GM12873 (cell line): ENCODE results near the gene WNK1.

ENCODE experiments used
- TF ChIP-seq, protein P1 (sequence below): IDR thresholded peaks from 2 replicates; pipeline ENCODE4 v1.5.1; 2012; ENCODE audit warnings: low read depth, mild to moderate bottlenecking, moderate library complexity, low read length, control low read depth; ENCODE audit not compliant: insufficient read depth; ENCODE audit errors: missing control alignments

Gene WNK1

DNA sequence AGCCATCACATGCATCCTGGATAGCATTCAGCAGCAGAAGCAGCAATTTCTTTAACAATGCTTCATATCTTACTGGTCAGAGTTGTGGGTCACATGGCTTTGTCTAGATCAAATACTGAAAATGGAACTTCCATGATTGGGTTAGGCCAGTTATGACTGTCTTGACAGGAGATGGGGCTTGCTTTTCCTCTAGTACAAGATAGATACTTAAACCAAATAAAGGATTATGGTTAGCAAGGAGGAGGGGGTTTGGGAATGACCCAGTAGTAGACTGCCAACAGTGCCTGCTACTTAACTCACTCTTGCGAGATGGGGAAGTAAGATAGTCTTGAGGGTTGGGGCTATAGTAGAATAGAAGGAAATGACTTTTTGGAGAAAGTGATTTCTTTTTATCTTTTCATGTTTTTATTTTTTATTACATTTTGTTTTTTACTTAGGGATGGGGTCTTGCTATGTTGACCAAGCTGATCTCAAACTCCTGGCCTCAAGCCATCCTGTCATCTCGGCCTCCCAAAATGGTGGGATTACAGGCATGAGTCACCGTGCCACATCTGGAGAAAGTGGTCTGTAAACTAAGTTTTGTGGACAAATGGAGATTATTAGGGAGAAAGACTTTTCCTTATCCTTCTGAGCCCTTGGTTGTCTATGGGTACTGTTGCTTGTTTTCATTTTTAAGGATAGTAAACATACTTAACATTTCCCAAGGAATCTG lies 37.6 kb downstream of the WNK1 start:
- TF ChIP-seq, protein P1, sequence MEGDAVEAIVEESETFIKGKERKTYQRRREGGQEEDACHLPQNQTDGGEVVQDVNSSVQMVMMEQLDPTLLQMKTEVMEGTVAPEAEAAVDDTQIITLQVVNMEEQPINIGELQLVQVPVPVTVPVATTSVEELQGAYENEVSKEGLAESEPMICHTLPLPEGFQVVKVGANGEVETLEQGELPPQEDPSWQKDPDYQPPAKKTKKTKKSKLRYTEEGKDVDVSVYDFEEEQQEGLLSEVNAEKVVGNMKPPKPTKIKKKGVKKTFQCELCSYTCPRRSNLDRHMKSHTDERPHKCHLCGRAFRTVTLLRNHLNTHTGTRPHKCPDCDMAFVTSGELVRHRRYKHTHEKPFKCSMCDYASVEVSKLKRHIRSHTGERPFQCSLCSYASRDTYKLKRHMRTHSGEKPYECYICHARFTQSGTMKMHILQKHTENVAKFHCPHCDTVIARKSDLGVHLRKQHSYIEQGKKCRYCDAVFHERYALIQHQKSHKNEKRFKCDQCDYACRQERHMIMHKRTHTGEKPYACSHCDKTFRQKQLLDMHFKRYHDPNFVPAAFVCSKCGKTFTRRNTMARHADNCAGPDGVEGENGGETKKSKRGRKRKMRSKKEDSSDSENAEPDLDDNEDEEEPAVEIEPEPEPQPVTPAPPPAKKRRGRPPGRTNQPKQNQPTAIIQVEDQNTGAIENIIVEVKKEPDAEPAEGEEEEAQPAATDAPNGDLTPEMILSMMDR, result no peak

DNA sequence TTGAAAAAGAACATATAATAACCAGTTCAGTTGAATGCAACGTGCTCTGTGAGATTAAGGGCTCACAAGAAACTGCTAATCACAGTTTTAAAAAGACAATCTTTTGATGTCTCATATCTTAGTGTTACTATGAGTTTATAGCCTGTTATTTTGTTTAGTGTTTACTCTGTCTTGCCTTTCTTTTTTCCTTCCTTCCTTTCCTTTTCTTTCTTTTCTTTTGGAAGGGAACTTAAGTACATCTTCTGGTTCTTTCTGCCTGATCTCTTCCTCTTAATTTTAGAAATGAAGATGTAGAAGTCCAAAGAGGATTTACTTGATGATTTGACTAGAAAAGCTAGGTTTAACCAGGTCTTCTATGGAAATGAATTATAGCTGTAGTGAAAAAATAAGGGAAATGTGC lies 38.2 kb downstream of the WNK1 start:
- TF ChIP-seq, protein P1, result no peak

DNA sequence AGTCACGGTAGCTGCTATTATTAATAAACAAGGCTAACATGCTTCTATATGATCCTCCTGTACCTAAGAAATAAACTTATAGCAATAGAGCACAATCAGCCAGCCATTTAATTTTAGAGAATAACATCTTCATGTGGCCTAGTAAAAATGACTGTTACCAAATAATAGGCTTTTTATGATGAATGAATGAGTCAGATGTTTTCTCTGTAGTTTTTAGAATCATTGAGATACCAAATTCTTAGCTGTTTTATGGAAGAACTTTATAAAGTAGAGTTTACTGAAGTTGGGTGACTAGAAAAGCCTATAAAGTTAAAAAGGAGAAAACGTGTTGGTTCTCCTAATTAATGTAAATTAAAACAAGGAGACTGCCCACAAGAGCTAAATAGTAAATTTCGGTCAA lies 40.7 kb downstream of the WNK1 start:
- TF ChIP-seq, protein P1, result no peak

DNA sequence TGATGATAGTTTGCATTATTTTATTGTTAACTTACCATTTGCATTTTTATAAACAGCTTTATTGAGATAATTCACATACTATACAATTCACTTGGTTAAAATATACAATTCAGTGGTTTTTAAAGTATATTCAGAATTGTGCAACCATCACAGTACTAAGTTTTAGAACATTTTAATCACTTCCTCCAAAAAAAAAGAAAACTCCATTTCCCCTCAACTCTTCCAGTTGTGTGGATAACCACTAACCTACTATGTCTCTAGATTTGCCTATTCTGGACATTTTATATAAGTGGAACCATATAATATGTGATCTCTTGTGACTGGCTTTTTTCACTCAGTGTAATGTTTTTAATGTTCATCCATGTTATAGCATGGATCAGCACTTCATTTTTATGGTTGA lies 41.3 kb downstream of the WNK1 start:
- TF ChIP-seq, protein P1, result no peak

DNA sequence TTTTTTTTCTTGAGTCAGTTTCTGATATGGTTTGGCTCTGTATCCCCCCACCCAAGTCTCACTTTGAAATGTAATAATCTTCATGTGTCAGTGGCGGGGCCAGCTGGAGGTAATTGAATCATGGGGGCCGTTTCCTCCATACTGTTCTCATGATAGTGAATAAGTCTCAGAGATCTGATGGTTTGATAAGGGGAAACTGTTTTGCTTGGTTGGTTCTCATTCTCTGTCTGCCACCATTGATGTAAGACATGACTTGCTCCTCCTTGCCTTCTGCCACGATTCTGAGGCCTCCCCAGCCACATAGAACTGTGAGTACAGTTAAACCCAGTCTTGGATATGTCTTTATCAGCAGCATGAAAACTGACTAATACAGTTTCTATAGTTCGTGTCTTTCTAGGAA lies 42.9 kb downstream of the WNK1 start:
- TF ChIP-seq, protein P1, result no peak

DNA sequence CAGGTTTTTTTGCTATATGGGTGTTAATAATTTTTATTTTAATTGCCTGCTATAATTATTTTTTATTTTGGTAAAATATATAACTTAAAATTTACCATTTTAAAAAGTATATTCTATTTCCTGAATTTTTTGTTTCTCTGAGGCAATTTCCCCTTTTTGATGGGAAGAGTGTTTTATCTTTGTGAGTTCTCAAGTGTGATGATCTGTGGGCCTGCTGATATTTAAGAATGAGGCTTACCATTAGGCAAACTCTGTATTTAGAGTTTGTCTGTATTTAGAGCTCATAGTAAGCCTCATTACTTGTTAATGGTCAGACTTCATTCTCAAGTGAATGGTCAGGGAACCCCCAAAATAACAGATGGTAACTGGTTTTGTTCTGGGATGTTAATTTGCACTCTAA lies 48.0 kb downstream of the WNK1 start:
- TF ChIP-seq, protein P1, result no peak

DNA sequence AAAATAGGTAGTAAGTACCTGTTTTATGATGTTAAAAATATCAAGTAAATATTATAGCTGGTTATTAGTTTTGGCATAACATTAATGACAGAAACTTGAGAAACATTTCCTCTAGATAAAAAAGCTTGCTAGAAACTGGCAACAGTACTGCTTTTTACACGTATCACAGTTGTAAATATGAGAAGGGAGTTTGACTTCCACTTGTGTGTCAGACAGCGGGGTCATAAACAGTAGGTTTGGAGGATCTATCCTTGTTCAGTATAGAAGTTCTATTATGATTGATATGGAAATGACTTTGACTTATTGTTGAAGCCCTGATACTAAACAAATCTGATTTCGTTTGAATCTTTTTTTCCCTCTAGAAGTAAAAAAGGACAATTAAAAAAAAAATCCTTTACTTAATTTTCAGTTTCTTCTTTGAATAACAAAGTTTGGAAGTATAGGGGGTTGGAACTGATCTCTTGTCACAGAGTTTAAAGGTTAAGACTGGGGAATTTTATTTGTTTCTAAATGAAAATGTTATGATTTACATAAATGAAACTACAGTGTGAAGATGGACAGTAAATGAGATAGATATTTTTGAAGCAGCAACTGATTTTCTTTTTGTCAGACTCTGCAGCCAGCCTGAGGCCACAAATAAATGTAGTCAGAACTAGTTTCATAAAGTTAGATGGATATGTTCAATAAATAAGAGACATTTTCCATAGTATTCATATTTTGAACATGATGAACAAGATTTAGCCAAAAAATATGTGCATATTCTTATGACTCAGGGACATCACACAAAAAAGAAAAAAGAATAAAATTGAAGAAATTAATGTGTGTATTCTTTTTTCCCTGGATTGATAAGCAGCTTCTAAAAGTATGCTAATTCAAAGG lies 50.1 kb downstream of the WNK1 start:
- TF ChIP-seq, protein P1, result no peak
